Peyer's patch (tissue), 4 donors: ENCODE measurements around the gene LSM4. TPM values are rescaled to one million over a fixed set of nuclear protein-coding genes. Genes with fewer than 3 reads are reported as not detected.

Experiments
- DNase-seq, 3 donors: peaks; one replicate each; pipeline ENCODE4 v3.0.0-alpha.2; 2017 to 2019
- H3K27ac ChIP-seq, 4 donors: fragments of 200-600 bp; sonication (generic); one replicate each; pipeline ENCODE4 v1.5.1; 2016 to 2019
- H3K27me3 ChIP-seq, 2 donors: fragments of 200-600 bp; sonication (generic); one replicate each; pipeline ENCODE4 v1.5.1; 2019
- H3K36me3 ChIP-seq, 3 donors: fragments of 200-600 bp; sonication (generic); one replicate each; pipeline ENCODE4 v1.5.1; 2016 to 2019
- H3K4me1 ChIP-seq, 4 donors: fragments of 200-600 bp; sonication (generic); one replicate each; pipeline ENCODE4 v1.5.1; 2016 to 2019
- H3K4me3 ChIP-seq, 4 donors: fragments of 200-600 bp; sonication (generic); 1 replicate in 3 of 4; 2 replicates in 1 of 4; pipeline ENCODE4 v1.5.1; 2016 to 2019; ENCODE audit warnings: mild to moderate bottlenecking in 1 of 4
- H3K9me3 ChIP-seq, 4 donors: fragments of 200-600 bp; sonication (generic); one replicate each; pipeline ENCODE4 v1.5.1; 2016 to 2019; ENCODE audit warnings: mild to moderate bottlenecking in 1 of 4
- CTCF ChIP-seq, 6 experiments: fragments of 450-650 bp in 4 of 6; fragments of 200-600 bp in 2 of 6; sonication (generic) in 1 of 6; IDR thresholded peaks; one replicate each; pipeline ENCODE4 v1.5.1; 2017 to 2019; ENCODE audit warnings: antibody characterized with exemption in 6 of 6, mild to moderate bottlenecking in 3 of 6, moderate library complexity in 1 of 6
- POLR2A ChIP-seq, 2 donors: fragments of 450-650 bp; IDR thresholded peaks; one replicate each; pipeline ENCODE4 v1.5.1; 2017; ENCODE audit warnings: antibody characterized with exemption in 2 of 2, mild to moderate bottlenecking in 2 of 2, moderate library complexity in 2 of 2
- total RNA-seq, 4 donors: library from RNA; depleted of rRNA; stranded (reverse); fragments of >200 nt; gene quantifications; one replicate each; pipeline ENCODE4 v1.1.0, GENCODE V29; 2016

Gene LSM4
- total RNA-seq, 4 donors from 2014 or later: 102 to 193 (median 178) TPM

GRCh38 chr19:18304208-18304457 is 18.7 kb downstream of the LSM4 start:
- no peaks in the 10 kb centered on the region for H3K9me3 ChIP-seq
- peak in 1 of 3 donors; percentile 60 for DNase-seq
- H3K36me3 ChIP-seq: peaks cover 0 to 4% (median 0%) of the 10 kb centered on the region in 3 donors
- no peak for TF ChIP-seq POLR2A (IDR thresholded peaks at IDR 0.05)
- TF ChIP-seq CTCF (IDR thresholded peaks at IDR 0.05): no peak
- H3K4me3 ChIP-seq: peak overlapping the region; percentile 25 to 49 (median 46)
- H3K27me3 ChIP-seq: no peaks in the 10 kb centered on the region
- peaks cover 6 to 70% (median 36%) of the 10 kb centered on the region in 4 donors for H3K4me1 ChIP-seq
- peak overlapping the region; percentile 92 to 98 (median 94) for H3K27ac ChIP-seq

- no peak for TF ChIP-seq CTCF (IDR thresholded peaks at IDR 0.05)
- no peak for TF ChIP-seq POLR2A (IDR thresholded peaks at IDR 0.05)
- H3K27ac ChIP-seq: peak overlapping the region; percentile 6 to 84 (median 38)
- DNase-seq: no peak
- H3K9me3 ChIP-seq: no peaks in the 10 kb centered on the region
- H3K27me3 ChIP-seq: no peaks in the 10 kb centered on the region
- no peak overlapping the region for H3K4me3 ChIP-seq
- H3K36me3 ChIP-seq: no peaks in the 10 kb centered on the region
- peaks cover 6 to 70% (median 33%) of the 10 kb centered on the region in 4 donors for H3K4me1 ChIP-seq
Observed at GRCh38 chr19:18301718-18302111, 21.2 kb downstream of the LSM4 start.

- DNase-seq: peak in 2 of 3 donors; percentile 83 to 87
- H3K27me3 ChIP-seq: no peaks in the 10 kb centered on the region
- TF ChIP-seq CTCF (IDR thresholded peaks at IDR 0.05): no peak
- TF ChIP-seq POLR2A (IDR thresholded peaks at IDR 0.05): no peak
- H3K4me3 ChIP-seq: no peak overlapping the region
- H3K4me1 ChIP-seq: peaks cover 6 to 64% (median 28%) of the 10 kb centered on the region in 4 donors
- H3K36me3 ChIP-seq: no peaks in the 10 kb centered on the region
- H3K9me3 ChIP-seq: no peaks in the 10 kb centered on the region
- peak overlapping the region; percentile 6 to 84 (median 58) for H3K27ac ChIP-seq
Observed at GRCh38 chr19:18300930-18301717, 21.8 kb downstream of the LSM4 start.

GRCh38 chr19:18299654-18300053 is 23.2 kb downstream of the LSM4 start:
- Histone ChIP-seq H3K27ac (no peak overlapping the region), H3K9me3 (no peaks in the 10 kb centered on the region)
- no peak for TF ChIP-seq CTCF (IDR thresholded peaks at IDR 0.05)

GRCh38 chr19:18298601-18299000 is 24.3 kb downstream of the LSM4 start:
- H3K27me3 ChIP-seq: no peaks in the 10 kb centered on the region
- TF ChIP-seq CTCF (IDR thresholded peaks at IDR 0.05) (no peak), POLR2A (IDR thresholded peaks at IDR 0.05) (no peak)
- no peaks in the 10 kb centered on the region for H3K9me3 ChIP-seq
- H3K36me3 ChIP-seq: no peaks in the 10 kb centered on the region
- H3K27ac ChIP-seq: peak overlapping the region in 1 of 4 donors; percentile 37
- no peak for DNase-seq
- H3K4me3 ChIP-seq: no peak overlapping the region
- H3K4me1 ChIP-seq: peaks cover 7 to 46% (median 9%) of the 10 kb centered on the region in 4 donors

More at GRCh38 chr19:18299654-18300053, 23.2 kb downstream of the LSM4 start:
- Histone ChIP-seq H3K36me3 (no peaks in the 10 kb centered on the region), H3K27me3 (no peaks in the 10 kb centered on the region), H3K4me1 (peaks cover 6 to 51% (median 16%) of the 10 kb centered on the region in 4 donors), H3K4me3 (no peak overlapping the region)
- DNase-seq: no peak
